Measurements from ENCODE around the gene FAM180B.

DNA sequence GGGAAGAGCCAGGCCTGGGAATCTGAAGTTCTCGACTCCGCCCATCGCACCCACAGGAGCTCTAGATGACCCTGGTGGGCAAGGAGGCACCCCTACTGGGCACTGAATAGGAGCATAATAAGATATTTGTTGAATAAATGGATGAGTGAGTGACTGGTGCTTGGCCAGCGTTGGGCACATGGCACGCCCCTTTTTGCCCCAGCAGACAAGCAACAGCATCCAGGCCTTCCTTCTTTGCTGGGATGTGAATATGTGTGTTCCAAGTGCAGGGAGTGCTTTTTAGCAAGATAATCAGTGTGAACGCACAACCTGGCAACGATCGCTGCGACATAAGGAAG, 33.1 kb upstream of the FAM180B start:
- TF ChIP-seq, protein P1, sequence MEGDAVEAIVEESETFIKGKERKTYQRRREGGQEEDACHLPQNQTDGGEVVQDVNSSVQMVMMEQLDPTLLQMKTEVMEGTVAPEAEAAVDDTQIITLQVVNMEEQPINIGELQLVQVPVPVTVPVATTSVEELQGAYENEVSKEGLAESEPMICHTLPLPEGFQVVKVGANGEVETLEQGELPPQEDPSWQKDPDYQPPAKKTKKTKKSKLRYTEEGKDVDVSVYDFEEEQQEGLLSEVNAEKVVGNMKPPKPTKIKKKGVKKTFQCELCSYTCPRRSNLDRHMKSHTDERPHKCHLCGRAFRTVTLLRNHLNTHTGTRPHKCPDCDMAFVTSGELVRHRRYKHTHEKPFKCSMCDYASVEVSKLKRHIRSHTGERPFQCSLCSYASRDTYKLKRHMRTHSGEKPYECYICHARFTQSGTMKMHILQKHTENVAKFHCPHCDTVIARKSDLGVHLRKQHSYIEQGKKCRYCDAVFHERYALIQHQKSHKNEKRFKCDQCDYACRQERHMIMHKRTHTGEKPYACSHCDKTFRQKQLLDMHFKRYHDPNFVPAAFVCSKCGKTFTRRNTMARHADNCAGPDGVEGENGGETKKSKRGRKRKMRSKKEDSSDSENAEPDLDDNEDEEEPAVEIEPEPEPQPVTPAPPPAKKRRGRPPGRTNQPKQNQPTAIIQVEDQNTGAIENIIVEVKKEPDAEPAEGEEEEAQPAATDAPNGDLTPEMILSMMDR (IDR thresholded peaks at IDR 0.05), result no peak
- TF ChIP-seq POLR2A (IDR thresholded peaks at IDR 0.05) (no peak), EP300 (IDR thresholded peaks at IDR 0.05) (no peak), POLR2AphosphoS5 (IDR thresholded peaks at IDR 0.05) (no peak)
